Body of pancreas (tissue), 4 donors: ENCODE results near the gene RASGRP2.

Source experiments
- CTCF ChIP-seq, 7 experiments: fragments of 450-650 bp in 4 of 7; fragments of 200-600 bp in 3 of 7; sonication (generic) in 3 of 7; IDR thresholded peaks; one replicate each; pipeline ENCODE4 v1.5.1; 2016 to 2019; ENCODE audit warnings: antibody characterized with exemption in 7 of 7
- POLR2A ChIP-seq, 3 donors: fragments of 450-650 bp; IDR thresholded peaks; one replicate each; pipeline ENCODE4 v1.6.1; 2016; ENCODE audit warnings: antibody characterized with exemption in 3 of 3, mild to moderate bottlenecking in 2 of 3

DNA sequence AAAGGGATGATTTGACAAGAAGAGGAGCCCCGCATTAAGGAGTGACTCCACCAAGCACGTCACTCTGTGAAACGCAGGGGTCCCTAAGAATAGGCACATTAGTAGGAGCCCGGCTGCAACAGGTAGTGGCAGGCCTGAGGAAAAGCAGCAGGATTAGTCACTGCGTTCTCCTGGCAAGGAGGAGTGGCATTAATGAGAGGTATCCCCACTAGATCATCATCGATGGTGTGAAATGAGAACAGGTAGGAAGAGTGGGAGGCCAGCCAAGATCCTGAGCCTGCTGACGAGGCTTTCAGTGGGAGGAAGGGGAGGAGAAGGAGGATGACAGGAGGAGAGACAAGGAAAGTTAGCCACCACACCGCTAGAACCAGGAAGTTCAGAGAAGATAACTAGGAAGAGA lies 59.6 kb downstream of the RASGRP2 start:
- TF ChIP-seq CTCF (IDR thresholded peaks at IDR 0.05) (no peak), POLR2A (IDR thresholded peaks at IDR 0.05) (no peak)
